Endodermal cell (in vitro differentiated cells): ENCODE results near the gene RASEF. TPM values are rescaled to one million over a fixed set of nuclear protein-coding genes. Genes with fewer than 3 reads are reported as not detected.

Experiments used
- DNase-seq: peaks from one replicate; pipeline ENCODE4 v3.0.0-alpha.2; 2017
- H3K27ac ChIP-seq: 2 replicates; pipeline ENCODE4 v1.5.1; 2013; ENCODE audit warnings: mild to moderate bottlenecking, low read depth, low read length, moderate library complexity
- H3K27me3 ChIP-seq: 2 replicates; pipeline ENCODE4 v1.6.1; 2013; ENCODE audit warnings: mild to moderate bottlenecking, low read length, moderate library complexity; ENCODE audit not compliant: insufficient read depth, control insufficient read depth, poor library complexity, severe bottlenecking
- H3K36me3 ChIP-seq: 2 replicates; pipeline ENCODE4 v1.7.0; 2013; ENCODE audit warnings: mild to moderate bottlenecking, low read length, moderate library complexity; ENCODE audit not compliant: control insufficient read depth, insufficient read depth
- H3K4me1 ChIP-seq: one replicate; pipeline ENCODE4 v1.7.0; 2013; ENCODE audit warnings: low read length; ENCODE audit not compliant: control insufficient read depth, insufficient read depth
- H3K4me3 ChIP-seq: 2 replicates; pipeline ENCODE4 v1.5.1; 2013; ENCODE audit warnings: mild to moderate bottlenecking, low read length, moderate library complexity
- H3K9ac ChIP-seq: 2 replicates; pipeline ENCODE4 v1.6.1; 2013; ENCODE audit warnings: mild to moderate bottlenecking, low read length, moderate library complexity; ENCODE audit not compliant: poor library complexity, severe bottlenecking; ENCODE audit errors: extremely low read depth
- H3K9me3 ChIP-seq: 2 replicates; pipeline ENCODE4 v1.6.1; 2013; ENCODE audit warnings: mild to moderate bottlenecking, low read length, moderate library complexity; ENCODE audit not compliant: control insufficient read depth
- H3K27ac Mint-ChIP-seq: 2 replicates; pipeline ENCODE4 v1.8.0; 2020; ENCODE audit warnings: mixed read lengths
- H3K27me3 Mint-ChIP-seq: 2 replicates; pipeline ENCODE4 v1.8.0; 2021; ENCODE audit warnings: mild to moderate bottlenecking, mixed read lengths; ENCODE audit not compliant: insufficient read depth
- H3K36me3 Mint-ChIP-seq: 2 replicates; pipeline ENCODE4 v1.8.0; 2020; ENCODE audit warnings: low read depth, mixed read lengths
- H3K4me1 Mint-ChIP-seq: 2 replicates; pipeline ENCODE4 v1.8.0; 2020; ENCODE audit warnings: mixed read lengths
- H3K4me3 Mint-ChIP-seq: 2 replicates; pipeline ENCODE4 v1.8.0; 2020; ENCODE audit warnings: mild to moderate bottlenecking, moderate library complexity, mixed read lengths
- H3K9me3 Mint-ChIP-seq: 2 replicates; pipeline ENCODE4 v1.8.0; 2020; ENCODE audit warnings: mild to moderate bottlenecking, mixed read lengths
- CTCF ChIP-seq: fragments of 200-600 bp; sonication (generic); conservative IDR thresholded peaks from 2 replicates; pipeline ENCODE4 v1.5.0; 2021; ENCODE audit warnings: antibody characterized with exemption, mild to moderate bottlenecking
- WGBS, 2 experiments: methylation state at CpG; one replicate each; pipeline versions ENCODE4 v1.1.5 to v1.1.7; 2013; ENCODE audit warnings: missing lambda C conversion rate in 2 of 2, mixed read lengths in 1 of 2; ENCODE audit not compliant: insufficient coverage in 1 of 2, insufficient read length in 1 of 2; 5-methylcytosine and 5-hydroxymethylcytosine counted together
- total RNA-seq, 2 donors: library from RNA; stranded (reverse); fragmentation: NEBNext Ultra II Directional in 1 of 2; extraction: Animal tissue kit (Norgen Biotek cat#: 25700) in 1 of 2; gene quantifications; 2 replicates in 1 of 2; 3 replicates in 1 of 2; pipeline ENCODE4 v1.2.1, GENCODE V29; 2021

Gene RASEF
- total RNA-seq, 2 donors from 2014 or later = 1.1 to 1.7 TPM

DNA sequence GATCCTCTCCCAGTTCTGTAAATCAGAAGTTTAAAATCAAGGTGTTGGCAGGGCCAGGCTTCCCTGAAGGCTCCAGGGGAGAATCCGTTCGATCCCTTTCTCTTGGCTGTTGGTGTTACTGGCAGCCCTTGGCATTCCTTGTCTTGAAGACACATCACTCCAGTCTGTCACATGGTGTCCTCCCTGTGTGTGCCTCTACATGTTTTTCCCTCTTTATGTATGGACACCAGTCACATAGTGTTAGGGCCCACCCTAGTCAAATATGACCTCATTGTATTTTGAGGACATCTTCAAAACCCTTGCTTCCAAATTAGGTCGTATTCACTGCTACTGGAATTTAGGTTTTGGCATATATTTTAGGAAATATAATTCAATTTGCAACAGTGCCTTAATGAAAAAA lies 94.6 kb downstream of the RASEF start:
- DNase-seq = no peak
- no peak overlapping the region for H3K27ac ChIP-seq
- no peaks in the 10 kb centered on the region for H3K4me1 ChIP-seq
- no peaks in the 10 kb centered on the region for H3K9me3 ChIP-seq
- no peaks in the 10 kb centered on the region for H3K36me3 Mint-ChIP-seq
- H3K36me3 ChIP-seq = no peaks in the 10 kb centered on the region
- no peak overlapping the region for H3K4me3 ChIP-seq
- H3K4me1 Mint-ChIP-seq = no peaks in the 10 kb centered on the region
- H3K27me3 ChIP-seq = no peaks in the 10 kb centered on the region
- TF ChIP-seq CTCF = no peak
- peaks cover 8% of the 10 kb centered on the region for H3K9me3 Mint-ChIP-seq
- WGBS, 2 experiments = 96 to 100% methylated on average over 2 to 3 of the region's 3 CpGs
- peaks cover 3% of the 10 kb centered on the region for H3K27me3 Mint-ChIP-seq
- H3K27ac Mint-ChIP-seq = no peak overlapping the region
- H3K4me3 Mint-ChIP-seq = no peak overlapping the region
- H3K9ac ChIP-seq = no peak overlapping the region

DNA sequence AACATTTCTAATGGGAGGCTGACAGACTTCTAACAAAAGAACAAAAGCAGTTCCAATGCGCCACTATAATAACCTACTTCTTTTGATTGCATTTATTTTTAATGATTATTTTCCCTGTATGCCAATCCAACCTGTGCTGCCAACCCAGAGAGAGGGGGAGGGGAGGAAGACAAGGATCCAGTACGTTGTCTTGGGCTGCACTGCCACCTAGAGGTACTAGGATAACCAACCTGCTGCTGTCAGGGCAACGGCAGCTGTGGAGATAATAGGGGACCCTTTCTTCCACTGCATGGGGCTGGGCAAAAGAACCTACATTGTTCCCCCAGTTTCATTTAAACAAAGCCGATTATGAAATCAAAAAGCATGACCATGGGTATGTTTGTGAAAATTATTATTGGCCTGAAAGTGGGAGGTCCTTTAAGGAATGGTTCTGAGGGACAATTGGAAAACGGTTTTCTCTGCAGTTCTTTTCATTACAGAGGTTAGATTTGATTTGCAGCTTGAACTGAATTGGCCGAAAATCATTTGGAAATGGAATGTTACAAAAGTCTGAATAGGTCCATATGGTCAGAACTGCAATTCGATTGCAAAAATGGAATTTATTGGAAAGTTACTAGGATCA lies 101.3 kb downstream of the RASEF start:
- Histone ChIP-seq H3K4me3 (no peak overlapping the region), H3K4me1 (no peaks in the 10 kb centered on the region), H3K27me3 (no peaks in the 10 kb centered on the region), H3K9me3 (no peaks in the 10 kb centered on the region), H3K9ac (no peak overlapping the region), H3K27ac (no peak overlapping the region), H3K36me3 (no peaks in the 10 kb centered on the region)
- peak; percentile 91 for DNase-seq
- Mint-ChIP-seq H3K27me3 (peaks cover 4% of the 10 kb centered on the region), H3K9me3 (no peaks in the 10 kb centered on the region), H3K27ac (no peak overlapping the region), H3K4me3 (no peak overlapping the region), H3K36me3 (no peaks in the 10 kb centered on the region), H3K4me1 (peaks cover 1% of the 10 kb centered on the region)
- WGBS, 2 experiments = 35 to 56% methylated on average over 4 to 7 of the region's 7 CpGs
- peak; percentile 94 for TF ChIP-seq CTCF

GRCh38 chr9:82957529-82958379 lies 105.2 kb downstream of the RASEF start:
- Histone ChIP-seq H3K36me3 (no peaks in the 10 kb centered on the region), H3K4me1 (no peaks in the 10 kb centered on the region), H3K27me3 (no peaks in the 10 kb centered on the region), H3K9me3 (no peaks in the 10 kb centered on the region), H3K27ac (no peak overlapping the region), H3K9ac (no peak overlapping the region), H3K4me3 (no peak overlapping the region)
- H3K4me1 Mint-ChIP-seq = peaks cover 1% of the 10 kb centered on the region
- peaks cover 9% of the 10 kb centered on the region for H3K27me3 Mint-ChIP-seq
- no peaks in the 10 kb centered on the region for H3K9me3 Mint-ChIP-seq
- no peak for DNase-seq
- whole genome bisulfite sequencing, 2 experiments = 92 to 100% methylated on average over 3 to 7 of the region's 7 CpGs
- no peaks in the 10 kb centered on the region for H3K36me3 Mint-ChIP-seq
- no peak for TF ChIP-seq CTCF
- H3K4me3 Mint-ChIP-seq = no peak overlapping the region
- H3K27ac Mint-ChIP-seq = no peak overlapping the region
